ENCODE measurements around the gene PCDH1.

DNA sequence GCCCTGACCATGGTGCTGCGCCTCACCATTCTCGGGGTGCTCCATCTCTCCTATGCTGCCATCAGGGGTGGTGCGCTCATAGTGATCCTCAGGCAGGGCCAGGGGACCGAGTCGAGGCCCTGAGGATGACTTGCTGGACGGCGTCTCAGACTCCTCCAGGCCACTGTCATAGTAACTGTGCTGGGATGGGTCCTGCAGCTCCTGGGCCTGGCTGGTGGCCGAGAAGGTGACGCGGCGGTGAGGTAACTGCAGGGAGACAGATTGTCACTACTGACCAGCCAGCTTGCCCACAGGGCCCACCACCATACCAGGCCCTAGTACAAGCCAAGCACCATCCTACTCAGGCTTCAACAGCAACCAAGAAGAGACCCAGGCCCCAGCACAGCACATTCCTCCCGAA lies 21.0 kb downstream of the PCDH1 start:
- TF ChIP-seq, protein P1, sequence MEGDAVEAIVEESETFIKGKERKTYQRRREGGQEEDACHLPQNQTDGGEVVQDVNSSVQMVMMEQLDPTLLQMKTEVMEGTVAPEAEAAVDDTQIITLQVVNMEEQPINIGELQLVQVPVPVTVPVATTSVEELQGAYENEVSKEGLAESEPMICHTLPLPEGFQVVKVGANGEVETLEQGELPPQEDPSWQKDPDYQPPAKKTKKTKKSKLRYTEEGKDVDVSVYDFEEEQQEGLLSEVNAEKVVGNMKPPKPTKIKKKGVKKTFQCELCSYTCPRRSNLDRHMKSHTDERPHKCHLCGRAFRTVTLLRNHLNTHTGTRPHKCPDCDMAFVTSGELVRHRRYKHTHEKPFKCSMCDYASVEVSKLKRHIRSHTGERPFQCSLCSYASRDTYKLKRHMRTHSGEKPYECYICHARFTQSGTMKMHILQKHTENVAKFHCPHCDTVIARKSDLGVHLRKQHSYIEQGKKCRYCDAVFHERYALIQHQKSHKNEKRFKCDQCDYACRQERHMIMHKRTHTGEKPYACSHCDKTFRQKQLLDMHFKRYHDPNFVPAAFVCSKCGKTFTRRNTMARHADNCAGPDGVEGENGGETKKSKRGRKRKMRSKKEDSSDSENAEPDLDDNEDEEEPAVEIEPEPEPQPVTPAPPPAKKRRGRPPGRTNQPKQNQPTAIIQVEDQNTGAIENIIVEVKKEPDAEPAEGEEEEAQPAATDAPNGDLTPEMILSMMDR (IDR thresholded peaks at IDR 0.05) = no peak
- no peak for TF ChIP-seq POLR2A (IDR thresholded peaks at IDR 0.05)

Measured in body of pancreas (tissue), 4 donors.